Testis (tissue), 2 donors: ENCODE data around the gene ULBP3.

Source experiments
- POLR2A ChIP-seq: fragments of 450-650 bp; IDR thresholded peaks from one replicate; pipeline ENCODE4 v1.6.1; 2017; ENCODE audit warnings: antibody characterized with exemption, mild to moderate bottlenecking, moderate library complexity
- TF ChIP-seq, protein P1 (sequence below), 3 experiments: fragments of 450-650 bp in 2 of 3; fragments of 200-600 bp in 1 of 3; sonication (generic) in 1 of 3; IDR thresholded peaks; one replicate each; pipeline ENCODE4 v1.5.1; 2016 to 2019; ENCODE audit warnings: antibody characterized with exemption in 3 of 3, mild to moderate bottlenecking in 2 of 3, moderate library complexity in 1 of 3

GRCh38 chr6:150070236-150070818 lies 1.4 kb upstream of the ULBP3 start:
- TF ChIP-seq, protein P1, sequence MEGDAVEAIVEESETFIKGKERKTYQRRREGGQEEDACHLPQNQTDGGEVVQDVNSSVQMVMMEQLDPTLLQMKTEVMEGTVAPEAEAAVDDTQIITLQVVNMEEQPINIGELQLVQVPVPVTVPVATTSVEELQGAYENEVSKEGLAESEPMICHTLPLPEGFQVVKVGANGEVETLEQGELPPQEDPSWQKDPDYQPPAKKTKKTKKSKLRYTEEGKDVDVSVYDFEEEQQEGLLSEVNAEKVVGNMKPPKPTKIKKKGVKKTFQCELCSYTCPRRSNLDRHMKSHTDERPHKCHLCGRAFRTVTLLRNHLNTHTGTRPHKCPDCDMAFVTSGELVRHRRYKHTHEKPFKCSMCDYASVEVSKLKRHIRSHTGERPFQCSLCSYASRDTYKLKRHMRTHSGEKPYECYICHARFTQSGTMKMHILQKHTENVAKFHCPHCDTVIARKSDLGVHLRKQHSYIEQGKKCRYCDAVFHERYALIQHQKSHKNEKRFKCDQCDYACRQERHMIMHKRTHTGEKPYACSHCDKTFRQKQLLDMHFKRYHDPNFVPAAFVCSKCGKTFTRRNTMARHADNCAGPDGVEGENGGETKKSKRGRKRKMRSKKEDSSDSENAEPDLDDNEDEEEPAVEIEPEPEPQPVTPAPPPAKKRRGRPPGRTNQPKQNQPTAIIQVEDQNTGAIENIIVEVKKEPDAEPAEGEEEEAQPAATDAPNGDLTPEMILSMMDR (IDR thresholded peaks at IDR 0.05) = no peak
- no peak for TF ChIP-seq POLR2A
